Upper lobe of left lung (tissue), 4 donors: ENCODE measurements around the gene KCNK6.

ENCODE experiments used
- EP300 ChIP-seq, 4 donors: sonication (generic); formaldehyde crosslinking; IDR thresholded peaks; one replicate each; pipeline ENCODE4 v1.5.1; 2017; ENCODE audit warnings: antibody characterized with exemption in 4 of 4, control low read depth in 2 of 4
- POLR2AphosphoS5 ChIP-seq, 2 donors: sonication (generic); formaldehyde crosslinking; IDR thresholded peaks; one replicate each; pipeline ENCODE4 v1.5.1; 2017; ENCODE audit warnings: antibody characterized with exemption in 2 of 2
- TF ChIP-seq, protein P1 (sequence below), 6 experiments: fragments of 450-650 bp in 4 of 6; fragments of 200-600 bp in 2 of 6; sonication (generic) in 2 of 6; IDR thresholded peaks; one replicate each; pipeline ENCODE4 v1.5.1; 2016 to 2019; ENCODE audit warnings: antibody characterized with exemption in 6 of 6

DNA sequence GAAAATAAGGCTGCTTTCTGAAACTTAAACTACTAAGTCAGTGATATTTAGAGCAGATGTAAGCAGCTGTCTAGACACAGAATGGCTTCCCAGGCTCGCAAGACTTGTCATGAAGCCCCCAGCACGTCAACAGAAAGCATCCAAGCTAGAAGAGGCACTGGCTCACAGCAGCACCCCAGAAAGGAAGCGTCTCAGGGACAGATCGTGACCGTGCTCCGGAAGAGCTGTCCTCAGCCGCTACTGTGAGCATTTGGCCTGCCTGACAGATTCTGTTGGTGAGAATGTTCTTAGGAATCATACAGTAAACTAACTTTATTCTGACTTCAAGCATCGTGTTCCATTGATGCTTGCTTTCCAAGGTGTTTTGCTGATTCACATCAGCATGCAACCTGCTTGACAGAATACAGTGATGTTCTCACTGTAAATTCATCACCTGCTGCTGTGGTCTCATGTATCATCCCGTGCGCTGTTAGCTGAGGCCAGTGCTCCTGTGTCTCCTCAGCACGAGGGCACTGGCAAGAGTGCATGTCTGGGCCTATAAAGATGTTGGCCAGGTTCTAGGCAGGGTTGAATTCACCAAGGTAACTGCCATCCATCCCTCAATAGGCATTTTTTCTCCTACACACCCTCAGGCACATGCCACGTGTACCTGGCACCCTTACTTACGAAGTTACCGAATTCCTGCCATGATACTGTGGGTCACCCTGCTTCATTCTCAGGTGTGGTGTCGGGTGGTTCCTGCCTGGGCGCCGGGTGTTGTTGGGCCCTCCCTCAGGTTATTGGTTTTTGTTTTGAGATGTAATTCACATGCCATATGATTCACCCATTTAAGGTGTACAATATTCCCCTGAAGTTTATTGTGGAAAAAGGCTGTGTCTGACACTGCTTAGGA, 39.4 kb upstream of the KCNK6 start:
- TF ChIP-seq, protein P1, sequence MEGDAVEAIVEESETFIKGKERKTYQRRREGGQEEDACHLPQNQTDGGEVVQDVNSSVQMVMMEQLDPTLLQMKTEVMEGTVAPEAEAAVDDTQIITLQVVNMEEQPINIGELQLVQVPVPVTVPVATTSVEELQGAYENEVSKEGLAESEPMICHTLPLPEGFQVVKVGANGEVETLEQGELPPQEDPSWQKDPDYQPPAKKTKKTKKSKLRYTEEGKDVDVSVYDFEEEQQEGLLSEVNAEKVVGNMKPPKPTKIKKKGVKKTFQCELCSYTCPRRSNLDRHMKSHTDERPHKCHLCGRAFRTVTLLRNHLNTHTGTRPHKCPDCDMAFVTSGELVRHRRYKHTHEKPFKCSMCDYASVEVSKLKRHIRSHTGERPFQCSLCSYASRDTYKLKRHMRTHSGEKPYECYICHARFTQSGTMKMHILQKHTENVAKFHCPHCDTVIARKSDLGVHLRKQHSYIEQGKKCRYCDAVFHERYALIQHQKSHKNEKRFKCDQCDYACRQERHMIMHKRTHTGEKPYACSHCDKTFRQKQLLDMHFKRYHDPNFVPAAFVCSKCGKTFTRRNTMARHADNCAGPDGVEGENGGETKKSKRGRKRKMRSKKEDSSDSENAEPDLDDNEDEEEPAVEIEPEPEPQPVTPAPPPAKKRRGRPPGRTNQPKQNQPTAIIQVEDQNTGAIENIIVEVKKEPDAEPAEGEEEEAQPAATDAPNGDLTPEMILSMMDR (IDR thresholded peaks at IDR 0.05), result no peak
- TF ChIP-seq EP300 (IDR thresholded peaks at IDR 0.05) (no peak), POLR2AphosphoS5 (IDR thresholded peaks at IDR 0.05) (no peak)
